ENCODE results near the gene FUT1. TPM values are rescaled to one million over a fixed set of nuclear protein-coding genes. Genes with fewer than 3 reads are reported as not detected.

The FUT1 gene
- total RNA-seq, 2 donors from 2014 or later: 2.1 to 4.1 TPM

DNA sequence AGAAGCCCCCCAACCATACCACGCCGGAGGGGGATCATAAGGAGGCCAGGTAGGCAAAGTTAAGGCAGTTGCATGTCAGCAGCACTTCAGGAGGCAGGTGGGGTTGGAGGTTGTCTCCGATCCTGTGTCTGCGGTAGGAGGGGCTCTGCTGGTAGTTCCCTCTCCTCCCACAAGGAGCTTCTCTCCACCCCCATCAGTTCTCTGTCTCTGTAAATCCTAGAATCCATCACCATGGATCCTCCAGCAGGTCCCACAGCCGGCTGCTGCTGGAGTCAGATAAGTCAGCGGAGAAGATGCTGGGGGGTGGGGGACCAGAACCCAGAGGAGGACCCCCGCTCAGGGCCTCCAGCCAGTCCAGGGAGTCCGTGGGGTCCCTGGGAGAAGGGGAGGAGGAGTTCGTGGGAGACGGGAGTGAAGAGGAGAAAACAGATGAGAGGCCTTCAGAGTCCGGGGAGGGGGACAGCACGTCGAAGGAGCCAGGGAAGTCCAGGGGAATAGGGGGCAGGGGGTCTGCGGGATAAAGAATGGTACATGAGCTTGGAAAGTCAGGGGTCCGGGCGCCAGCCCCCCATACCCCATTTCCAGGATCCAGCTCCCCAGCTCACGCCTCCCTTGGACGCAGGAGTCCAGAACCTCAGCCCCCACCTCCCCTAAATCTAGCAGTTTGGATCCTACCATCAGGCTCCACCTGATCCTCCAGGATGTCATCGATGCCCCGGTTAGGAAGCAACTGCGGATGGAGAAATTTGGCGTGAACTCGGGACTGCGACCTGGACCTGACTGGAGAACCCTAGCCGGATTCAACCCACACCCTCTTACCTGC, 39.2 kb downstream of the FUT1 start:
- intact Hi-C loops (cut with DNase I): loop anchor here (5.0 kb wide), 1 partner anchor 71 kb away; no protein-coding TSS in a partner anchor
- Histone ChIP-seq H3K36me3 (no peaks in the 10 kb centered on the region), H3K27ac (peak overlapping the region; percentile 59 to 67), H3K4me3 (peak overlapping the region; percentile 47 to 49), H3K27me3 (replicated peaks; ENCODE audit: insufficient read depth) (no peaks in the 10 kb centered on the region), H3K9me3 (no peaks in the 10 kb centered on the region), H3K4me1 (replicated peaks) (peaks cover 8% of the 10 kb centered on the region)
- DNase-seq (ENCODE audit: low spot score): no peak
- WGBS: 14% methylated on average over 25 of the region's 25 CpGs
- TF ChIP-seq POLR2AphosphoS5 (IDR thresholded peaks at IDR 0.05): no peak
- TF ChIP-seq, protein P1, sequence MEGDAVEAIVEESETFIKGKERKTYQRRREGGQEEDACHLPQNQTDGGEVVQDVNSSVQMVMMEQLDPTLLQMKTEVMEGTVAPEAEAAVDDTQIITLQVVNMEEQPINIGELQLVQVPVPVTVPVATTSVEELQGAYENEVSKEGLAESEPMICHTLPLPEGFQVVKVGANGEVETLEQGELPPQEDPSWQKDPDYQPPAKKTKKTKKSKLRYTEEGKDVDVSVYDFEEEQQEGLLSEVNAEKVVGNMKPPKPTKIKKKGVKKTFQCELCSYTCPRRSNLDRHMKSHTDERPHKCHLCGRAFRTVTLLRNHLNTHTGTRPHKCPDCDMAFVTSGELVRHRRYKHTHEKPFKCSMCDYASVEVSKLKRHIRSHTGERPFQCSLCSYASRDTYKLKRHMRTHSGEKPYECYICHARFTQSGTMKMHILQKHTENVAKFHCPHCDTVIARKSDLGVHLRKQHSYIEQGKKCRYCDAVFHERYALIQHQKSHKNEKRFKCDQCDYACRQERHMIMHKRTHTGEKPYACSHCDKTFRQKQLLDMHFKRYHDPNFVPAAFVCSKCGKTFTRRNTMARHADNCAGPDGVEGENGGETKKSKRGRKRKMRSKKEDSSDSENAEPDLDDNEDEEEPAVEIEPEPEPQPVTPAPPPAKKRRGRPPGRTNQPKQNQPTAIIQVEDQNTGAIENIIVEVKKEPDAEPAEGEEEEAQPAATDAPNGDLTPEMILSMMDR (IDR thresholded peaks at IDR 0.05): peak in 1 of 4 experiments; percentile 17

DNA sequence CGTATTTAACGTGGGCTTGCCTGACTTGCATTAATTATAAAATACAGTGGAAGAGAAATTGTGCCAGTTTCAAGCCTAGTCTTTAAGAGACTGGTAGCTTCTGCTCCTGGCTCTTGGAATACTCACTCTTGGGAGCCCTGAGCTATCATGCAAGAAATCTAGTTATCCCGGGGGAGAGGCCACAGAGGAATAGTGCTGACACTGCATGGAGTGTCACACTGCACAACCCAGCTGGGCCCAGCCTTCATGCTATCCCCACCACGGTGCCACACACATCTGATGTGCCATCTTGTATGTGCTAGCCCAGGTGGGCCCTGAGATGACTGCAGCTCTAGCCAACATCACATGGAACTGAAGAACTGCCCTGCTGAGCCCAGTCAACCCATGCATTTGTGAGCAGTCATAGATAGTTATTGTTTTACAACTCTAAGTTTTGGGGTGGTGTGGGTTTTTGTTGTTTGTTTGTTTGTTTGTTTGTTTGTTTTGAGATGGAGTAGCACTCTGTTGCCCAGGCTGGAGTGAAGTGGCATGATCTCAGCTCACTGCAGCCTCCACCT, 41.3 kb downstream of the FUT1 start:
- Histone ChIP-seq H3K27me3 (replicated peaks; ENCODE audit: insufficient read depth) (no peaks in the 10 kb centered on the region), H3K9me3 (no peaks in the 10 kb centered on the region), H3K4me1 (replicated peaks) (peaks cover 4% of the 10 kb centered on the region), H3K36me3 (no peaks in the 10 kb centered on the region), H3K4me3 (no peak overlapping the region), H3K27ac (no peak overlapping the region)
- TF ChIP-seq POLR2A (IDR thresholded peaks at IDR 0.05) (no peak), POLR2AphosphoS5 (IDR thresholded peaks at IDR 0.05) (no peak)
- TF ChIP-seq, protein P1 (IDR thresholded peaks at IDR 0.05): no peak
- 94% methylated on average over 4 of the region's 4 CpGs for WGBS
- no peak for DNase-seq (ENCODE audit: low spot score)
- intact Hi-C loops (cut with DNase I): loop anchor here (5.0 kb wide), 1 partner anchor 69 kb away; no protein-coding TSS in a partner anchor

DNA sequence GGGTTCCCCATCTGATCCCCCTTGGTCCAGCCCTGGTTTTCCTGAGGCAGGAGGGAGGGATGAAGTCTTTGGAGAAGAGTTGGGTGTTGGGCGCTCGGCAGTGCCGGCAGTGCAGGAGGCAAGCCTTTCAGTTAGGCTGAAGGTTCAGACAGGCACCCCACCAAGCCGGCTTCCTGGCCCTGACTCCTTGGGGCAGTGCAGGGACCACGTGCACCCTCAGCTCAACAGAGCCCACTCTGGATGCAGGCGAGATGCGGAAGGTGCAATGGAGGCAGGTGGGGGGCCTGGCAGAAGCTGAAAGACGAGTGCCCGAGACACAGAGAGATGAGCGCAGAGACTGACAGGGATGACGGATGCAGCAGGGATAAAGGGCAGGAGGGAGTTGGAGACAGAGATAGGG, 44.0 kb downstream of the FUT1 start:
- Histone ChIP-seq H3K36me3 (no peaks in the 10 kb centered on the region), H3K27ac (no peak overlapping the region), H3K4me3 (no peak overlapping the region), H3K4me1 (replicated peaks) (no peaks in the 10 kb centered on the region), H3K9me3 (no peaks in the 10 kb centered on the region), H3K27me3 (replicated peaks; ENCODE audit: insufficient read depth) (no peaks in the 10 kb centered on the region)
- no peak for DNase-seq (ENCODE audit: low spot score)
- WGBS: 61% methylated on average over 11 of the region's 11 CpGs
- TF ChIP-seq, protein P1 (IDR thresholded peaks at IDR 0.05): no peak
- TF ChIP-seq POLR2A (IDR thresholded peaks at IDR 0.05): no peak
- no peak for TF ChIP-seq POLR2AphosphoS5 (IDR thresholded peaks at IDR 0.05)
- intact Hi-C loops (cut with DNase I): no loop called here

DNA sequence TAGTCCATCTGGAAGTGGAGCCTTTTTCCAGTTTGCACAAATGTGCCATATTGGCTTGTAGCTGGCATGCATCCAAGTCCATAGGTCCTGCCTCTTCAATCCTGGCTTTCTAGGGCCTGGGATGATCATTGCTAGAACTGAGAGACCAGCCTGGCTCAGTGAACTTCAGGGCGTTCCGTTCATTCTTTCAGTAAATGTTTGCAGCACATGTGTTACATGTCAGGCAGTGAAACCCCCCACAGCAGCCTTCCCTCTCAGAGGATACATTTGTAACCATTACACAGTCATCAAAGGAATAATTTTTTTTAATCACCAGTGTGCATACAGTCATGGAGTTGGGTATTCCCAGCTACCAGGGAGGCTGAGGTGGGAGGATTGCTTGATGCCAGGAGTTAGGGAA, 47.0 kb downstream of the FUT1 start:
- intact Hi-C loops (cut with DNase I): no loop called here
- TF ChIP-seq, protein P1 (IDR thresholded peaks at IDR 0.05): no peak
- TF ChIP-seq POLR2A (IDR thresholded peaks at IDR 0.05) (no peak), POLR2AphosphoS5 (IDR thresholded peaks at IDR 0.05) (no peak)
- H3K36me3 ChIP-seq: no peaks in the 10 kb centered on the region
- no peak overlapping the region for H3K27ac ChIP-seq
- H3K4me3 ChIP-seq: no peak overlapping the region
- no peak for DNase-seq (ENCODE audit: low spot score)
- H3K4me1 ChIP-seq (replicated peaks): no peaks in the 10 kb centered on the region
- no peaks in the 10 kb centered on the region for H3K27me3 ChIP-seq (replicated peaks; ENCODE audit: insufficient read depth)
- 73% methylated on average over 2 of the region's 2 CpGs for WGBS
- no peaks in the 10 kb centered on the region for H3K9me3 ChIP-seq
